ENCODE data around the gene SLC10A7. TPM values are rescaled to one million over a fixed set of nuclear protein-coding genes. Genes with fewer than 3 reads are reported as not detected.

The SLC10A7 gene
- total and polyA plus RNA-seq, 9 of the 15 experiments (the other 6 are each of a cell fraction or from before 2014, with no cell fraction given): 6.4 to 22.8 (median 16.1) TPM

DNA sequence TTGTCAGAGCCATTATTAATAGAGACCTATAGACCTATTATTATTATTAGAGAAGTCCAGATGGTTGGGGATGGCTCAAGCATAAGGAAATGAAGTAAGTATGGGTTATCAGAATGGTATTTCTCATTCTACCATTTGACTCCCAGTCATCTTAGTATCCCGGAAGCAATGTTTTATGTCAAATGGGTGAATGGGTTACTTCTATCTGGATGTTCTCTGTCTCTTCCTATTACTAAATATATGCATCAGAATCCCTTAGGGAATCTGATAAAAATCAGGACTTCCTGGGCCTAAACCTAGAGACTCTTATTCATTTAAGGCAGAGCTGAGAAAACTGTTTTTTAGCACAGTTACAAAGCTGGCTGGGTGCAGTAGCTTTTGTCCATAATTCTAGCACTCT is 149.9 kb downstream of the SLC10A7 start (continued):
- TF ChIP-seq RREB1 (CRISPR knock-in tag; IDR thresholded peaks at IDR 0.05): no peak

DNA sequence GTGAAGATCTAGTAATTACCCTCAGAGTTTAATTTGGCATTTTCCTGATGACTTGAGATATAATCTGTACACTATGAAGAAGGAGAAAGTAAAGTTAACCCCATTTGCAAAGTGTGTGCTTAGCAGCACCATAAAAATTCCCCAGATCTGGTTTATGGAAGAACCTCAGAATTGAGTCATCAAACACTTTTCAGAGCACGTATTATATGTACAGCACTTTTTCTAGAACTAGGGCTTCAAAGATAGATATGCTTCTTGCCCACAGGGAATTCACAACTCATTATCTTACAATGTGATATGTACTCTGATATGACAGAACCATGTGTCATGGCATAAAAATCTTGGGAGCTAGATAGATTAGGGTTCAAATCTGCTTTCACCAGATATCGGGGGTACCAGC is 150.9 kb downstream of the SLC10A7 start:
- Histone ChIP-seq H3K4me3 (no peak overlapping the region), H3K36me3 (ENCODE audit: control insufficient read depth, insufficient read depth, low read length) (no peaks in the 10 kb centered on the region), H3K27me3 (ENCODE audit: control insufficient read depth in 2 of 2, insufficient read depth in 2 of 2, low read length in 2 of 2) (no peaks in the 10 kb centered on the region), H3K4me1 (replicated peaks in 1 of 2; ENCODE audit: control insufficient read depth in 2 of 2, insufficient read depth in 2 of 2, low read length in 2 of 2) (no peaks in the 10 kb centered on the region), H2AFZ (ENCODE audit: low read depth, low read length) (no peak overlapping the region), H3K9ac (ENCODE audit: insufficient read depth in 1 of 2, low read depth in 2 of 2, low read length in 2 of 2) (no peak overlapping the region), H3K4me2 (ENCODE audit: insufficient read depth, low read length) (no peak overlapping the region), H3K27ac (ENCODE audit: extremely low read depth, low read depth, low read length) (no peak overlapping the region), H3K79me2 (ENCODE audit: control insufficient read depth, insufficient read depth, low read length) (no peaks in the 10 kb centered on the region), H3K9me3 (replicated peaks; ENCODE audit: control insufficient read depth, insufficient read depth, low read depth, low read length) (no peaks in the 10 kb centered on the region), H3K9me1 (ENCODE audit: control insufficient read depth, insufficient read depth, low read length) (no peaks in the 10 kb centered on the region), H4K20me1 (replicated peaks; ENCODE audit: control insufficient read depth, insufficient read depth, low read length) (no peaks in the 10 kb centered on the region)
- intact Hi-C loops (cut with micrococcal nuclease) (no loop called here), in situ Hi-C loops (cut with MboI) (no loop called here)
- 42% methylated on average over 2 of the region's 2 CpGs for WGBS (ENCODE audit: insufficient coverage, low coverage, missing lambda C conversion rate)
- no peak for FAIRE-seq
- ChIA-PET POLR2A (no interaction called here), CTCF (ENCODE audit: low intra/inter-chr PET ratio) (no interaction called here)
- DNase-seq (ENCODE audit: extremely low read depth in 1 of 4, low spot score in 3 of 4): no peak
- no TSS peak for BruUV-seq (replicated peaks)
- TF ChIP-seq ZNF282 (CRISPR knock-in tag; IDR thresholded peaks at IDR 0.05) (no peak), JUND (IDR thresholded peaks at IDR 0.05; ENCODE audit: borderline replicate concordance, low read depth, low read length) (no peak), JUND (tag; IDR thresholded peaks at IDR 0.05; ENCODE audit: borderline replicate concordance, low read depth, low read length) (no peak), SMARCE1 (IDR thresholded peaks at IDR 0.05) (no peak), ERF (CRISPR knock-in tag; IDR thresholded peaks at IDR 0.05) (no peak), POU5F1 (IDR thresholded peaks at IDR 0.05; ENCODE audit: borderline replicate concordance, low read depth, low read length, partially characterized antibody) (no peak), MTF1 (CRISPR knock-in tag; IDR thresholded peaks at IDR 0.05; ENCODE audit: borderline replicate concordance) (no peak), ZBED1 (IDR thresholded peaks at IDR 0.05) (no peak), SIN3A (IDR thresholded peaks at IDR 0.05; ENCODE audit: borderline replicate concordance in 2 of 2, control insufficient read depth in 1 of 2, low read depth in 2 of 2, low read length in 2 of 2) (no peak), ZNF444 (CRISPR knock-in tag; IDR thresholded peaks at IDR 0.05) (no peak), MAFK (IDR thresholded peaks at IDR 0.05; ENCODE audit: low read length) (no peak)
- ATAC-seq: no peak

Measured in K562 (cell line).